Testis (tissue), 2 donors: ENCODE results near the gene ST7.

ENCODE experiments used
- CTCF ChIP-seq, 3 experiments: fragments of 450-650 bp in 2 of 3; fragments of 200-600 bp in 1 of 3; sonication (generic) in 1 of 3; IDR thresholded peaks; one replicate each; pipeline ENCODE4 v1.5.1; 2016 to 2019; ENCODE audit warnings: antibody characterized with exemption in 3 of 3, mild to moderate bottlenecking in 2 of 3, moderate library complexity in 1 of 3
- POLR2A ChIP-seq: fragments of 450-650 bp; IDR thresholded peaks from one replicate; pipeline ENCODE4 v1.6.1; 2017; ENCODE audit warnings: antibody characterized with exemption, mild to moderate bottlenecking, moderate library complexity

GRCh38 chr7:117190746-117191435 lies 237.6 kb downstream of the ST7 start:
- no peak for TF ChIP-seq POLR2A
- no peak for TF ChIP-seq CTCF (IDR thresholded peaks at IDR 0.05)
